ENCODE data around the gene ASB1.

DNA sequence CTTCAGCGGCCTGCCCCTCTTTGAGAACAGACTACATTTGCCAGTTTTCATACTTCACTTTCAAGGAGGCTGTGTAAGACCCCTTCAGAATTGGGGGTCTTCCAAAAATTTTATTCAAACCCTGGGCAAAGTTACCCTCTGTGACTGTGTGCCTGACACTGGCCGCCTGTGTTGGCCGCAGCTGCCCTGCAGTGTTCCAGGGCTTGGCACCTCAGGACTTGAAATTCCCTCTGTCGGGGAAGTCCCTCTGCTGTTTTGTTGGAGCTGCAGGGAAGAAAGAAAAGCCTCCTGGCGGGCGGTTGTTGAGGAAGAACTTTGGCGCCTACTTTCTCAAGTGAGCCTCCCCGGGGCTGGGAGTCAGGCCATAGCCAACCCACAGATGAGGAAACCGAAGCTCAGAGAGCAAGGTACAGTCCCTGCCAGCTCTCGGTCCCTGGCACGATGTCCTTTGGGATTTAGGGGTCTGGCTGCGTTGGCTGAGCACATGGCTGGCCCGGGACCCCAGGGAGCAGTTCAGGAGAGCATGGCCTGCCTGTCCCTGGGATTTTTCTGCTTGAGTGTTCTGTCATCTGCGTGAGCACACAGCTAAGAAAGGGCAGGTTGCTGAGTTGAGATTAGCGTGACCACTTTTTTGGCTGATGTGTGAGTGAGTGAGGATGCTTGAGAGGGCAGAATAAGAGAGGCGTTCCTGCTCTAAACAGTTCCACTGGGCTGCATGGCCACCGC is 17.9 kb upstream of the ASB1 start:
- no peak for TF ChIP-seq YY1 (IDR thresholded peaks at IDR 0.05; ENCODE audit: insufficient read depth, insufficient read length)
- TF ChIP-seq ZNF274 (IDR thresholded peaks at IDR 0.05; ENCODE audit: low read depth, low read length): no peak
- no peak for TF ChIP-seq SUZ12 (IDR thresholded peaks at IDR 0.05; ENCODE audit: extremely low read depth, insufficient read depth, insufficient read length)

Data from NT2/D1 (cell line).